Activated CD8-positive, alpha-beta memory T cell treated with anti-CD3 and anti-CD28 coated beads, Interleukin-2, amount 10 ng/mL, durations not matched to agents 7 days and 5 days (primary cell): ENCODE results near the gene PTTG1IP2. TPM values are rescaled to one million over a fixed set of nuclear protein-coding genes. Genes with fewer than 3 reads are reported as not detected.

ENCODE experiments used
- ATAC-seq: fragments of 150-1000 bp; cut with Tn5 transposase; one replicate; pipeline ENCODE4 v1.10.0; 2021; ENCODE audit warnings: moderate library complexity
- CTCF ChIA-PET: fragments of 350-600 bp; sonication (Branson Sonifier 250); formaldehyde crosslinking; loops from one replicate; lab custom pipeline; 2021; ENCODE audit warnings: antibody characterized with exemption; lab: Charles Lee
- DNase-seq: peaks from one replicate; pipeline ENCODE4 v3.0.0-alpha.2; 2020
- H3K27ac Mint-ChIP-seq: one replicate; pipeline ENCODE4 v1.8.0; 2021; ENCODE audit warnings: mild to moderate bottlenecking, mixed read lengths
- H3K27me3 Mint-ChIP-seq: one replicate; pipeline ENCODE4 v1.8.0; 2021; ENCODE audit warnings: mixed read lengths
- H3K36me3 Mint-ChIP-seq: one replicate; pipeline ENCODE4 v1.8.0; 2021; ENCODE audit warnings: mild to moderate bottlenecking, mixed read lengths
- H3K4me1 Mint-ChIP-seq: one replicate; pipeline ENCODE4 v1.8.0; 2021; ENCODE audit warnings: mixed read lengths
- H3K4me3 Mint-ChIP-seq: one replicate; pipeline ENCODE4 v1.8.0; 2021; ENCODE audit warnings: mild to moderate bottlenecking, moderate library complexity, mixed read lengths
- H3K9me3 Mint-ChIP-seq: one replicate; pipeline ENCODE4 v1.8.0; 2022; ENCODE audit warnings: low read depth, mixed read lengths
- total RNA-seq, 2 experiments: library from RNA; stranded (reverse); gene quantifications; one replicate each; pipeline ENCODE4 v1.2.3, GENCODE V29; 2021

PTTG1IP2 gene
- total RNA-seq, 2 experiments from 2014 or later = not detected

- H3K36me3 Mint-ChIP-seq = no peaks in the 10 kb centered on the region
- CTCF ChIA-PET = no interaction called here
- DNase-seq (no peak), ATAC-seq (no peak)
- H3K4me3 Mint-ChIP-seq = no peak overlapping the region
- H3K27me3 Mint-ChIP-seq = no peaks in the 10 kb centered on the region
- H3K27ac Mint-ChIP-seq = no peak overlapping the region
- H3K9me3 Mint-ChIP-seq = no peaks in the 10 kb centered on the region
- no peaks in the 10 kb centered on the region for H3K4me1 Mint-ChIP-seq
Observed at GRCh38 chr7:90492250-90492649, 22.8 kb downstream of the PTTG1IP2 start.

GRCh38 chr7:90495241-90495640, 25.8 kb downstream of the PTTG1IP2 start:
- Mint-ChIP-seq H3K36me3 (no peaks in the 10 kb centered on the region), H3K4me3 (no peak overlapping the region), H3K27ac (no peak overlapping the region), H3K27me3 (no peaks in the 10 kb centered on the region), H3K9me3 (no peaks in the 10 kb centered on the region), H3K4me1 (no peaks in the 10 kb centered on the region)
- no peak for DNase-seq
- no peak for ATAC-seq
- CTCF ChIA-PET = no interaction called here

GRCh38 chr7:90502539-90502938, 33.1 kb downstream of the PTTG1IP2 start:
- Mint-ChIP-seq H3K36me3 (no peaks in the 10 kb centered on the region), H3K4me1 (no peaks in the 10 kb centered on the region), H3K4me3 (no peak overlapping the region), H3K27me3 (no peaks in the 10 kb centered on the region), H3K27ac (no peak overlapping the region), H3K9me3 (no peaks in the 10 kb centered on the region)
- no peak for ATAC-seq
- no peak for DNase-seq
- CTCF ChIA-PET = no interaction called here

- H3K27me3 Mint-ChIP-seq = no peaks in the 10 kb centered on the region
- H3K4me1 Mint-ChIP-seq = no peaks in the 10 kb centered on the region
- no peak for ATAC-seq
- CTCF ChIA-PET = no interaction called here
- H3K36me3 Mint-ChIP-seq = no peaks in the 10 kb centered on the region
- H3K9me3 Mint-ChIP-seq = no peaks in the 10 kb centered on the region
- DNase-seq = no peak
- H3K27ac Mint-ChIP-seq = no peak overlapping the region
- H3K4me3 Mint-ChIP-seq = no peak overlapping the region
Observed at GRCh38 chr7:90503367-90503766, 33.9 kb downstream of the PTTG1IP2 start.

- H3K4me3 Mint-ChIP-seq = no peak overlapping the region
- DNase-seq (no peak), ATAC-seq (no peak)
- no peak overlapping the region for H3K27ac Mint-ChIP-seq
- H3K4me1 Mint-ChIP-seq = no peaks in the 10 kb centered on the region
- no peaks in the 10 kb centered on the region for H3K9me3 Mint-ChIP-seq
- H3K27me3 Mint-ChIP-seq = no peaks in the 10 kb centered on the region
- no peaks in the 10 kb centered on the region for H3K36me3 Mint-ChIP-seq
- CTCF ChIA-PET = no interaction called here
Observed at GRCh38 chr7:90507692-90508091, 38.3 kb downstream of the PTTG1IP2 start.

GRCh38 chr7:90511776-90512175, 42.3 kb downstream of the PTTG1IP2 start:
- no peaks in the 10 kb centered on the region for H3K4me1 Mint-ChIP-seq
- no peak overlapping the region for H3K27ac Mint-ChIP-seq
- H3K4me3 Mint-ChIP-seq = no peak overlapping the region
- CTCF ChIA-PET = no interaction called here
- no peaks in the 10 kb centered on the region for H3K27me3 Mint-ChIP-seq
- no peaks in the 10 kb centered on the region for H3K36me3 Mint-ChIP-seq
- ATAC-seq (no peak), DNase-seq (no peak)
- H3K9me3 Mint-ChIP-seq = no peaks in the 10 kb centered on the region

GRCh38 chr7:90512821-90513254, 43.4 kb downstream of the PTTG1IP2 start:
- ATAC-seq = no peak
- CTCF ChIA-PET = no interaction called here
- H3K36me3 Mint-ChIP-seq = no peaks in the 10 kb centered on the region
- no peak overlapping the region for H3K27ac Mint-ChIP-seq
- H3K9me3 Mint-ChIP-seq = no peaks in the 10 kb centered on the region
- no peaks in the 10 kb centered on the region for H3K4me1 Mint-ChIP-seq
- H3K27me3 Mint-ChIP-seq = peaks cover 2% of the 10 kb centered on the region
- DNase-seq = no peak
- H3K4me3 Mint-ChIP-seq = no peak overlapping the region

- ATAC-seq (no peak), DNase-seq (no peak)
- Mint-ChIP-seq H3K27me3 (peaks cover 2% of the 10 kb centered on the region), H3K27ac (no peak overlapping the region), H3K36me3 (no peaks in the 10 kb centered on the region), H3K4me3 (no peak overlapping the region), H3K9me3 (no peaks in the 10 kb centered on the region), H3K4me1 (no peaks in the 10 kb centered on the region)
- CTCF ChIA-PET = no interaction called here
Observed at GRCh38 chr7:90516257-90516656, 46.8 kb downstream of the PTTG1IP2 start.

GRCh38 chr7:90518630-90519029, 49.2 kb downstream of the PTTG1IP2 start:
- Mint-ChIP-seq H3K9me3 (no peaks in the 10 kb centered on the region), H3K36me3 (no peaks in the 10 kb centered on the region), H3K27me3 (peaks cover 2% of the 10 kb centered on the region), H3K4me3 (no peak overlapping the region), H3K4me1 (no peaks in the 10 kb centered on the region), H3K27ac (no peak overlapping the region)
- no peak for DNase-seq
- CTCF ChIA-PET = no interaction called here
- no peak for ATAC-seq

- H3K36me3 Mint-ChIP-seq = no peaks in the 10 kb centered on the region
- no peak overlapping the region for H3K4me3 Mint-ChIP-seq
- ATAC-seq = no peak
- CTCF ChIA-PET = no interaction called here
- no peak overlapping the region for H3K27ac Mint-ChIP-seq
- DNase-seq = no peak
- peaks cover 2% of the 10 kb centered on the region for H3K27me3 Mint-ChIP-seq
- no peaks in the 10 kb centered on the region for H3K4me1 Mint-ChIP-seq
- no peaks in the 10 kb centered on the region for H3K9me3 Mint-ChIP-seq
Observed at GRCh38 chr7:90520484-90520883, 51.0 kb downstream of the PTTG1IP2 start.

- DNase-seq = no peak
- Mint-ChIP-seq H3K4me3 (no peak overlapping the region), H3K27ac (no peak overlapping the region), H3K27me3 (no peaks in the 10 kb centered on the region), H3K36me3 (no peaks in the 10 kb centered on the region), H3K9me3 (no peaks in the 10 kb centered on the region), H3K4me1 (no peaks in the 10 kb centered on the region)
- no peak for ATAC-seq
- CTCF ChIA-PET = no interaction called here
Observed at GRCh38 chr7:90530263-90530662, 60.8 kb downstream of the PTTG1IP2 start.

- H3K9me3 Mint-ChIP-seq = no peaks in the 10 kb centered on the region
- no peaks in the 10 kb centered on the region for H3K4me1 Mint-ChIP-seq
- ATAC-seq = no peak
- DNase-seq = no peak
- CTCF ChIA-PET = no interaction called here
- no peaks in the 10 kb centered on the region for H3K36me3 Mint-ChIP-seq
- no peak overlapping the region for H3K27ac Mint-ChIP-seq
- no peaks in the 10 kb centered on the region for H3K27me3 Mint-ChIP-seq
- no peak overlapping the region for H3K4me3 Mint-ChIP-seq
Observed at GRCh38 chr7:90532231-90532929, 62.9 kb downstream of the PTTG1IP2 start.

- Mint-ChIP-seq H3K27ac (no peak overlapping the region), H3K4me3 (no peak overlapping the region), H3K4me1 (no peaks in the 10 kb centered on the region), H3K9me3 (no peaks in the 10 kb centered on the region), H3K36me3 (no peaks in the 10 kb centered on the region), H3K27me3 (no peaks in the 10 kb centered on the region)
- no peak for DNase-seq
- ATAC-seq = no peak
- CTCF ChIA-PET = no interaction called here
Observed at GRCh38 chr7:90536449-90536848, 67.0 kb downstream of the PTTG1IP2 start.

GRCh38 chr7:90538405-90538804, 69.0 kb downstream of the PTTG1IP2 start:
- no peak overlapping the region for H3K27ac Mint-ChIP-seq
- no peaks in the 10 kb centered on the region for H3K9me3 Mint-ChIP-seq
- no peaks in the 10 kb centered on the region for H3K27me3 Mint-ChIP-seq
- no peak for ATAC-seq
- CTCF ChIA-PET = no interaction called here
- H3K4me3 Mint-ChIP-seq = no peak overlapping the region
- no peak for DNase-seq
- H3K36me3 Mint-ChIP-seq = no peaks in the 10 kb centered on the region
- H3K4me1 Mint-ChIP-seq = no peaks in the 10 kb centered on the region

GRCh38 chr7:90540406-90540805, 71.0 kb downstream of the PTTG1IP2 start:
- Mint-ChIP-seq H3K27ac (no peak overlapping the region), H3K36me3 (no peaks in the 10 kb centered on the region), H3K4me1 (no peaks in the 10 kb centered on the region), H3K4me3 (no peak overlapping the region), H3K27me3 (no peaks in the 10 kb centered on the region), H3K9me3 (no peaks in the 10 kb centered on the region)
- ATAC-seq (no peak), DNase-seq (no peak)
- CTCF ChIA-PET = no interaction called here
